GM12878 (cell line): ENCODE data around the gene AGK. TPM values are rescaled to one million over a fixed set of nuclear protein-coding genes. Genes with fewer than 3 reads are reported as not detected.

Source experiments
- ATAC-seq: fragments of 200-7000 bp; cut with Tn5 transposase; 3 replicates; pipeline ENCODE4 v1.9.1; 2020; ENCODE audit warnings: mild to moderate bottlenecking, moderate library complexity
- BruUV-seq: library from RNA; stranded (reverse); fragments of 400-500 nt; replicated peaks from 2 replicates; lab custom pipeline; 2021; lab: Mats Ljungman, UMichigan
- CTCF ChIA-PET: fragments of 300-600 bp; sonication (Branson Sonifier 250); formaldehyde crosslinking; extraction: SDS; loops from one replicate; lab custom pipeline; 2021; ENCODE audit warnings: inconsistent platforms; lab: Yijun Ruan, JAX
- POLR2A ChIA-PET: fragments of 350-600 bp; formaldehyde crosslinking; extraction: SDS; loops from one replicate; lab custom pipeline; 2021; ENCODE audit warnings: inconsistent platforms; lab: Charles Lee
- RAD21 ChIA-PET: fragments of 300-600 bp; sonication (Branson Sonifier 250); formaldehyde crosslinking; loops from one replicate; lab custom pipeline; 2023; ENCODE audit warnings: antibody characterized with exemption; ENCODE audit not compliant: unreplicated experiment; lab: Charles Lee
- SMC1A ChIA-PET: fragments of 300-600 bp; sonication (Branson Sonifier 250); formaldehyde crosslinking; loops from one replicate; lab custom pipeline; 2023; ENCODE audit not compliant: unreplicated experiment, uncharacterized antibody; lab: Charles Lee
- DNase-seq: peaks from one replicate; pipeline ENCODE4 v3.0.0-alpha.2; 2011; ENCODE audit warnings: low read depth, low spot score
- FAIRE-seq: peaks from 3 replicates; lab custom pipeline; 2011; peaks lifted over from hg19 to GRCh38; lab: Jason Lieb, UNC
- H2AFZ ChIP-seq: 2 replicates; pipeline ENCODE4 v1.6.0; 2011; ENCODE audit warnings: low read depth, low read length, control low read depth; ENCODE audit not compliant: control insufficient read depth
- H3K27ac ChIP-seq: 2 replicates; pipeline ENCODE4 v1.5.1; 2011; ENCODE audit warnings: control low read depth; ENCODE audit not compliant: control insufficient read depth, insufficient read depth
- H3K27me3 ChIP-seq, 2 experiments: replicated peaks in 1 of 2; 2 replicates each; pipeline versions ENCODE4 v1.6.0 to v1.6.1; 2011; ENCODE audit warnings: low read length in 1 of 2; ENCODE audit not compliant: control insufficient read depth in 2 of 2, insufficient read depth in 2 of 2
- H3K36me3 ChIP-seq, 2 experiments: 2 replicates each; pipeline ENCODE4 v1.5.1; 2011; ENCODE audit warnings: low read length in 1 of 2; ENCODE audit not compliant: control insufficient read depth in 2 of 2, insufficient read depth in 2 of 2
- H3K4me1 ChIP-seq: 2 replicates; pipeline ENCODE4 v1.6.1; 2011; ENCODE audit warnings: mild to moderate bottlenecking, low read length, moderate library complexity, mixed read lengths; ENCODE audit not compliant: control insufficient read depth, insufficient read depth
- H3K4me2 ChIP-seq: 2 replicates; pipeline ENCODE4 v1.6.0; 2011; ENCODE audit warnings: control low read depth; ENCODE audit not compliant: control insufficient read depth, insufficient read depth
- H3K4me3 ChIP-seq: fragments of 200-600 bp; sonication (generic); 2 replicates; pipeline ENCODE4 v1.5.1; 2016
- H3K79me2 ChIP-seq: 2 replicates; pipeline ENCODE4 v1.6.0; 2011; ENCODE audit warnings: low read length; ENCODE audit not compliant: control insufficient read depth, insufficient read depth
- H3K9ac ChIP-seq: 2 replicates; pipeline ENCODE4 v1.8.0; 2011; ENCODE audit warnings: low read length, control low read depth, mixed read lengths; ENCODE audit not compliant: control insufficient read depth, insufficient read depth
- H3K9me3 ChIP-seq: replicated peaks from 3 replicates; pipeline ENCODE4 v1.5.1; 2011; ENCODE audit warnings: mild to moderate bottlenecking, low read length; ENCODE audit not compliant: control insufficient read depth, insufficient read depth
- H4K20me1 ChIP-seq: 2 replicates; pipeline ENCODE4 v1.6.0; 2011; ENCODE audit not compliant: control insufficient read depth, insufficient read depth
- ATF3 ChIP-seq: IDR thresholded peaks from 2 replicates; pipeline ENCODE4 v1.6.1; 2011; ENCODE audit warnings: low read depth, mild to moderate bottlenecking, low read length, moderate library complexity, borderline replicate concordance; ENCODE audit errors: extremely low read depth
- BRCA1 ChIP-seq: IDR thresholded peaks from 2 replicates; pipeline ENCODE4 v1.6.1; 2011; ENCODE audit warnings: low read depth, low read length, improper control_type of control experiment
- CEBPB ChIP-seq, 2 experiments: fragments of 150-350 bp in 1 of 2; IDR thresholded peaks; 2 replicates each; pipeline ENCODE4 v1.6.1; 2012 to 2014; ENCODE audit warnings: low read depth in 2 of 2, low read length in 2 of 2, borderline replicate concordance in 1 of 2, inconsistent platforms in 1 of 2
- DPF2 ChIP-seq: fragments of 450-650 bp; IDR thresholded peaks from 2 replicates; pipeline ENCODE4 v1.6.1; 2017; ENCODE audit warnings: mild to moderate bottlenecking
- ELK1 ChIP-seq: IDR thresholded peaks from 2 replicates; pipeline ENCODE4 v1.6.1; 2012; ENCODE audit warnings: low read depth, low read length, improper control_type of control experiment
- FOXK2 ChIP-seq: fragments of 450-650 bp; IDR thresholded peaks from 2 replicates; pipeline ENCODE4 v1.6.1; 2017; ENCODE audit warnings: mild to moderate bottlenecking, moderate library complexity
- LARP7 ChIP-seq: fragments of 450-650 bp; IDR thresholded peaks from 2 replicates; pipeline ENCODE4 v1.6.1; 2017; ENCODE audit warnings: mild to moderate bottlenecking
- NFXL1 ChIP-seq: fragments of 450-650 bp; IDR thresholded peaks from 2 replicates; pipeline ENCODE4 v1.6.1; 2017; ENCODE audit warnings: antibody characterized with exemption, mild to moderate bottlenecking, borderline replicate concordance
- NR2F1 ChIP-seq: fragments of 450-650 bp; conservative IDR thresholded peaks from 2 replicates; pipeline ENCODE4 v1.6.1; 2017; ENCODE audit warnings: mild to moderate bottlenecking
- NRF1 ChIP-seq: conservative IDR thresholded peaks from 2 replicates; pipeline ENCODE4 v1.6.1; 2011; ENCODE audit warnings: mild to moderate bottlenecking, low read depth, low read length, improper control_type of control experiment
- RAD51 ChIP-seq: fragments of 450-650 bp; IDR thresholded peaks from 2 replicates; pipeline ENCODE4 v1.6.1; 2016; ENCODE audit warnings: moderate library complexity, mild to moderate bottlenecking, inconsistent platforms
- RCOR1 ChIP-seq: conservative IDR thresholded peaks from 2 replicates; pipeline ENCODE4 v1.6.1; 2012; ENCODE audit warnings: low read depth, low read length, improper control_type of control experiment
- SMAD1 ChIP-seq: fragments of 450-650 bp; IDR thresholded peaks from 2 replicates; pipeline ENCODE4 v1.6.1; 2018; ENCODE audit warnings: mild to moderate bottlenecking, low read depth; ENCODE audit not compliant: partially characterized antibody
- WGBS: methylation state at CpG from one replicate; pipeline ENCODE4 v1.1.6; 2016; ENCODE audit warnings: low lambda C conversion rate; ENCODE audit not compliant: insufficient replicate concordance, insufficient coverage; ENCODE audit errors: missing lambda C conversion rate; 5-methylcytosine and 5-hydroxymethylcytosine counted together
- in situ Hi-C: fragments of 300-500 bp; cut with MboI; formaldehyde crosslinking; loops from 9 replicates; pipeline ENCODE4 v1.14.3; 2018; ENCODE audit warnings: mixed read lengths
- intact Hi-C: fragments of 100-400 bp; cut with micrococcal nuclease; formaldehyde crosslinking; loops from one replicate; pipeline ENCODE4 v1.14.2; 2022; ENCODE audit not compliant: unreplicated experiment
- polyA plus RNA-seq, 11 experiments: library from polyadenylated mRNA; depleted of rRNA in 4 of 11; unstranded in 6 of 11; stranded (reverse) in 5 of 11; fragments of >200 nt; fragmentation: Nextera tagmentation in 4 of 11; fragmentation: Illumina TruSeq in 1 of 11; extraction: Ambion mirVana in 4 of 11; extraction: Trizol in 1 of 11; gene quantifications; 1 replicate in 1 of 11; 2 replicates in 10 of 11; pipeline versions ENCODE4 v1.2.1 to v1.2.3, GENCODE V29; 2011 to 2016; ENCODE audit warnings: inconsistent platforms in 2 of 11, missing spikeins in 2 of 11, low read depth in 1 of 11
- total RNA-seq, 4 experiments: library from RNA; depleted of rRNA in 3 of 4; stranded (reverse); fragments of >200 nt in 3 of 4; fragmentation: Illumina TruSeq in 1 of 4; extraction: Trizol in 1 of 4; gene quantifications; 2 replicates each; pipeline versions ENCODE4 v1.2.1 to v1.2.3, GENCODE V29; 2013 to 2021

Gene AGK
- total and polyA plus RNA-seq, 10 of the 15 experiments (the other 5 are each of a cell fraction or from before 2014, with no cell fraction given), result 32.5 to 85.6 (median 47.8) TPM

GRCh38 chr7:141665208-141666035, 114.2 kb downstream of the AGK start:
- Histone ChIP-seq H3K27ac (no peak overlapping the region), H3K79me2 (no peaks in the 10 kb centered on the region), H3K4me1 (peaks cover 6% of the 10 kb centered on the region), H3K27me3 (no peaks in the 10 kb centered on the region), H3K4me2 (no peak overlapping the region), H3K36me3 (peaks cover 7 to 20% of the 10 kb centered on the region in 2 experiments), H3K9me3 (no peaks in the 10 kb centered on the region)
- in situ Hi-C loops, result no loop called here
- no peak for ATAC-seq
- intact Hi-C loops, result no loop called here
- ChIA-PET POLR2A (no interaction called here), RAD21 (no interaction called here)
- no peak for TF ChIP-seq NFXL1
- TF ChIP-seq LARP7, result no peak
- TF ChIP-seq RCOR1, result no peak
- TF ChIP-seq CEBPB (IDR thresholded peaks at IDR 0.05; ENCODE audit: borderline replicate concordance in 1 of 2, low read depth in 2 of 2, low read length in 2 of 2), result no peak
- no peak for TF ChIP-seq RAD51
- TF ChIP-seq FOXK2, result no peak
- no peak for TF ChIP-seq NR2F1
- TF ChIP-seq BRCA1, result no peak
- no peak for TF ChIP-seq DPF2
- no peak for TF ChIP-seq SMAD1
- no peak for TF ChIP-seq NRF1
- TF ChIP-seq ATF3, result no peak
- TF ChIP-seq ELK1, result no peak
- TF ChIP-seq, all 136 proteins: peak for 0
- no peak overlapping the region for H3K9ac ChIP-seq
- DNase-seq (no peak), FAIRE-seq (no peak)
- 89% methylated on average over 18 of the region's 18 CpGs for WGBS
- H3K4me3 ChIP-seq, result no peak overlapping the region
- no peaks in the 10 kb centered on the region for H4K20me1 ChIP-seq
- no TSS peak for BruUV-seq
- ChIA-PET SMC1A (no interaction called here), CTCF (interaction anchor here (0.8 kb wide), 1 partner anchor 120 kb away, joined by 3 read pairs; no protein-coding TSS in a partner anchor)
- H2AFZ ChIP-seq, result no peak overlapping the region
